Ureter (tissue), 1 donor: ENCODE data around the gene CYTH1. TPM values are rescaled to one million over a fixed set of nuclear protein-coding genes. Genes with fewer than 3 reads are reported as not detected.

Experiments
- DNase-seq: peaks from one replicate; pipeline ENCODE4 v3.0.0-alpha.2; 2020; ENCODE audit warnings: low spot score
- total RNA-seq: library from RNA; stranded (reverse); gene quantifications from one replicate; pipeline ENCODE4 v1.2.4, GENCODE V29; 2023
- donor health status: DM: yes; HTN: yes; CAD: no.

Gene CYTH1
- total RNA-seq, 1 donor from 2014 or later = 55.6 TPM

GRCh38 chr17:78735832-78736525 lies 46.1 kb downstream of the CYTH1 start:
- no peak for DNase-seq

- no peak for DNase-seq
These were observed 47.1 kb downstream of the CYTH1 start for GRCh38 chr17:78734793-78735641.

GRCh38 chr17:78732354-78732753 lies 49.7 kb downstream of the CYTH1 start:
- no peak for DNase-seq

GRCh38 chr17:78731904-78732303 lies 50.2 kb downstream of the CYTH1 start:
- DNase-seq = no peak

- no peak for DNase-seq
These were observed 52.4 kb downstream of the CYTH1 start for GRCh38 chr17:78729641-78730040.

- no peak for DNase-seq
These were observed 53.6 kb downstream of the CYTH1 start for GRCh38 chr17:78728495-78728894.

GRCh38 chr17:78727476-78728229 lies 54.4 kb downstream of the CYTH1 start:
- DNase-seq = no peak

- no peak for DNase-seq
These were observed 55.0 kb downstream of the CYTH1 start for GRCh38 chr17:78727057-78727456.

GRCh38 chr17:78726513-78726912 lies 55.6 kb downstream of the CYTH1 start:
- DNase-seq = no peak

- no peak for DNase-seq
These were observed 56.5 kb downstream of the CYTH1 start for GRCh38 chr17:78725448-78726021.

- no peak for DNase-seq
These were observed 57.1 kb downstream of the CYTH1 start for GRCh38 chr17:78724999-78725398.

- no peak for DNase-seq
These were observed 57.5 kb downstream of the CYTH1 start for GRCh38 chr17:78724544-78724943.

GRCh38 chr17:78723957-78724356 lies 58.1 kb downstream of the CYTH1 start:
- no peak for DNase-seq

- no peak for DNase-seq
These were observed 58.9 kb downstream of the CYTH1 start for GRCh38 chr17:78723001-78723796.

GRCh38 chr17:78722246-78722761 lies 59.8 kb downstream of the CYTH1 start:
- DNase-seq = no peak

- no peak for DNase-seq
These were observed 62.3 kb downstream of the CYTH1 start for GRCh38 chr17:78719630-78720298.

- DNase-seq = no peak
These were observed 63.4 kb downstream of the CYTH1 start for GRCh38 chr17:78718575-78719208.

- DNase-seq = no peak
These were observed 64.6 kb downstream of the CYTH1 start for GRCh38 chr17:78717431-78717980.

GRCh38 chr17:78716814-78717393 lies 65.2 kb downstream of the CYTH1 start:
- DNase-seq = no peak
